LNCaP clone FGC (cell line): Measurements from ENCODE around the gene OR6B1.

Experiments
- DNase-seq: peaks from one replicate; pipeline ENCODE4 v3.0.0-alpha.2; 2011; ENCODE audit warnings: low read depth
- H3K4me3 ChIP-seq: 2 replicates; pipeline ENCODE4 v1.5.1; 2011; ENCODE audit warnings: mild to moderate bottlenecking, low read depth, low read length, control low read depth
- TF ChIP-seq, protein P1 (sequence below): IDR thresholded peaks from 2 replicates; pipeline ENCODE4 v1.5.1; 2012; ENCODE audit warnings: mild to moderate bottlenecking; ENCODE audit not compliant: control insufficient read depth, insufficient read depth; ENCODE audit errors: extremely low read depth

The OR6B1 gene

GRCh38 chr7:144024213-144024612, 24.1 kb downstream of the OR6B1 start:
- TF ChIP-seq, protein P1, sequence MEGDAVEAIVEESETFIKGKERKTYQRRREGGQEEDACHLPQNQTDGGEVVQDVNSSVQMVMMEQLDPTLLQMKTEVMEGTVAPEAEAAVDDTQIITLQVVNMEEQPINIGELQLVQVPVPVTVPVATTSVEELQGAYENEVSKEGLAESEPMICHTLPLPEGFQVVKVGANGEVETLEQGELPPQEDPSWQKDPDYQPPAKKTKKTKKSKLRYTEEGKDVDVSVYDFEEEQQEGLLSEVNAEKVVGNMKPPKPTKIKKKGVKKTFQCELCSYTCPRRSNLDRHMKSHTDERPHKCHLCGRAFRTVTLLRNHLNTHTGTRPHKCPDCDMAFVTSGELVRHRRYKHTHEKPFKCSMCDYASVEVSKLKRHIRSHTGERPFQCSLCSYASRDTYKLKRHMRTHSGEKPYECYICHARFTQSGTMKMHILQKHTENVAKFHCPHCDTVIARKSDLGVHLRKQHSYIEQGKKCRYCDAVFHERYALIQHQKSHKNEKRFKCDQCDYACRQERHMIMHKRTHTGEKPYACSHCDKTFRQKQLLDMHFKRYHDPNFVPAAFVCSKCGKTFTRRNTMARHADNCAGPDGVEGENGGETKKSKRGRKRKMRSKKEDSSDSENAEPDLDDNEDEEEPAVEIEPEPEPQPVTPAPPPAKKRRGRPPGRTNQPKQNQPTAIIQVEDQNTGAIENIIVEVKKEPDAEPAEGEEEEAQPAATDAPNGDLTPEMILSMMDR: no peak
- DNase-seq: no peak
- H3K4me3 ChIP-seq: no peak overlapping the region

DNA sequence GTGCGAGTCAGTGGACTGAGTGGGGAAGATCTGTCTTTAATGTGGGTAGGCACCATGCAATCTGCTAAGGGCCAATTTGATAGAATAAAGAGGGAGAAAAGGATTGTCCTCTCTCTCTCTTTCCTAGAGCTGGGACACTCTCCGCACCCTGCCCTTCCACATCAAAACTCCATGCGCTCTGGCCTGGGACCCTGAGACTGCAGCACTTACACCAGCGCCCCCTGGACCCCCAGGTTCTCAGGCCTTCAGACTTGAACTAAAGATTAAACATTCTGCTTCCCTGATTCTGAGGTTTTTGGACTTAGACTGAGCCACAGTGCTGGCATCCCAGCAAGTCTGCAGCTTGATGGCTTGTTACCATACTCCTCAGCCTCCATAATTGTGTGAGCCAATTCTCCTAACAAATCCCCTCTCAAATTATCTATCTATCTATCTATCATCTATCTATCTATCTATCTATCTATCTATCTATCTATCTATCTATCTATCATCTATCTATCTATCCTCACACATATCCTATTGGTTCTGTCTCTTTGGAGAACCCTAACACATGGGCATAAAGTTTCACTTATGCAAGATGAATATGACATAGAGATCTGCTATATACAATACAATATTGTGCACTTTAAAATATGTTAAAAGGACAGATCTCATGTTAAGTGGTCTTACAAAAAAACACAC, 26.2 kb downstream of the OR6B1 start:
- TF ChIP-seq, protein P1: no peak
- no peak for DNase-seq
- H3K4me3 ChIP-seq: no peak overlapping the region

DNA sequence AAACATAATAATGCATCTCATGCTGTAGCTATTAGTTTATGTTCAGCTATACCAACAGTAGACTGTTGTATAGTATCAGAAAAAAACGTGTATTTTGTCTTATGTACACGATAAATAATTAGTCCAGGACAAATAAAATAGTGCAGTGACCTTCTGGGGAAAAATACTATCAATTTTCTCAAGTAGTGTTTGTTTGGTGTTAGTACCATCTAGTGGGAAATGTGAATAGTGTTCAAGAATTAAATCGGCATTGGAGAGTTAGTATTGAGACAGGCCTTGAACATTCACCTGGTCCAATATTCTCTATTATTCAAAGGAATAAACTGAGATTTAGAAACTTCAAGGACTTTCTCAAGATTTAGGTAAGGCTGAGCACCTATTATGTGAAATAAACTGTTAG, 26.9 kb downstream of the OR6B1 start:
- H3K4me3 ChIP-seq: no peak overlapping the region
- no peak for DNase-seq
- TF ChIP-seq, protein P1: peak; percentile 63

GRCh38 chr7:144027974-144028373, 27.9 kb downstream of the OR6B1 start:
- DNase-seq: no peak
- no peak overlapping the region for H3K4me3 ChIP-seq
- TF ChIP-seq, protein P1: no peak

DNA sequence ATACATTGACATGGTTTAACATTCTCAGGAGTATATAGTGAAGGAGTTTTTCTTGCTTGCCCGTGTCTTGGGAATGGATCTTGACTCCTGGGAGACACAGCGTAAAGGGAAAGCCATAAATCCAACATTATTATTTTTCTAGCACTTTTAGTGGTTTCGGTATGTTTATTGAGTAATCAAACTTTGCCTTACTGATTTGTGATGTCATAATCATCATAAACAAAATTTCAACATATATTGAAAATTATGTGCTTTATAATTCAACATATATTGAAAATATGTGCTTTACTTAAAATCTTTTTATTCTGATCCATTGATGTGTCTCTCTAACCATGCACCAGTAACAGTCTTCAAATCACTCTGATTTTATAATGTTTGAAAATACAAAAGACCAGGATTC, 28.4 kb downstream of the OR6B1 start:
- DNase-seq: no peak
- H3K4me3 ChIP-seq: no peak overlapping the region
- TF ChIP-seq, protein P1: no peak

DNA sequence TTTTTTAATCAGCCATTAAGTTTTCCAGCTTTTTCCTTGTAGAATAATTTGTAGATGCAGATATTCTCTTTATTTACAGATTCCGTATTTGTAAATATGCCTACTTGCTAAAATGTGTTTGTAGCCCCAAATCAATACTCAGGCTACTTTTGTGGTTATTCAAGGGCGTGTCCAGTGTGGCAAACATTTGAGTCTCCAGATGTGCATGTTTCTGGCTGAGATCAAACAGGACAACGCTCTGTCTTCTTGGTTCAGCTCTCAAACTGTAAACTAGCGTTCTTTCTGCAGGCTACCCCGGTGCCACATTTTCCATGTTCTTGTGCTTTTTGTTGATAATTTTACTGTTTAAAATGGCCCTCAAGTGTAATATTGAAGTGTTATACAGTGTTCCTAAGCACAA, 32.4 kb downstream of the OR6B1 start:
- no peak overlapping the region for H3K4me3 ChIP-seq
- DNase-seq: no peak
- TF ChIP-seq, protein P1: no peak
